ENCODE results near the gene XRCC4. TPM values are rescaled to one million over a fixed set of nuclear protein-coding genes. Genes with fewer than 3 reads are reported as not detected.

The XRCC4 gene
- total and polyA plus RNA-seq, 11 donors = 3.3 to 50.5 (median 8.0) TPM

GRCh38 chr5:83277154-83277553 is 199.8 kb downstream of the XRCC4 start:
- intact Hi-C loops (cut with DNase I) = loop anchor here in 1 of 10 donors (5.0 kb wide), 1 partner anchor 200 kb away; the partner anchor contains the start of genes TMEM167A and XRCC4
- DNase-seq (peak; percentile 23 to 68 (median 48)), ATAC-seq (peak; percentile 92 to 98 (median 94))
- WGBS, 4 donors = 39 to 59% (median 47%) methylated on average over 4 of the region's 4 CpGs
- no peaks in the 10 kb centered on the region for H3K27me3 ChIP-seq
- TF ChIP-seq CTCF (IDR thresholded peaks at IDR 0.05) = no peak
- no peak for TF ChIP-seq POLR2A (IDR thresholded peaks at IDR 0.05)
- no peak overlapping the region for H3K27ac ChIP-seq
- no peak overlapping the region for H3K4me3 ChIP-seq
- H3K4me1 ChIP-seq = no peaks in the 10 kb centered on the region
- H3K36me3 ChIP-seq = no peaks in the 10 kb centered on the region
- peaks cover 0 to 22% (median 0%) of the 10 kb centered on the region in 12 donors for H3K9me3 ChIP-seq

GRCh38 chr5:83277953-83278352 is 200.6 kb downstream of the XRCC4 start:
- no peak overlapping the region for H3K4me3 ChIP-seq
- TF ChIP-seq POLR2A (IDR thresholded peaks at IDR 0.05) = no peak
- TF ChIP-seq CTCF (IDR thresholded peaks at IDR 0.05) = no peak
- no peaks in the 10 kb centered on the region for H3K4me1 ChIP-seq
- H3K9me3 ChIP-seq = peaks cover 0 to 17% (median 0%) of the 10 kb centered on the region in 12 donors
- intact Hi-C loops (cut with DNase I) = loop anchor here in 1 of 10 donors (5.0 kb wide), 1 partner anchor 201 kb away; the partner anchor contains the start of genes TMEM167A and XRCC4
- no peaks in the 10 kb centered on the region for H3K36me3 ChIP-seq
- DNase-seq = no peak
- no peak overlapping the region for H3K27ac ChIP-seq
- 91 to 97% (median 95%) methylated on average over 2 of the region's 2 CpGs for WGBS, 4 donors
- no peak for ATAC-seq
- H3K27me3 ChIP-seq = no peaks in the 10 kb centered on the region

- intact Hi-C loops (cut with DNase I) = no loop called here
- Histone ChIP-seq H3K27ac (no peak overlapping the region), H3K9me3 (no peaks in the 10 kb centered on the region), H3K4me3 (no peak overlapping the region), H3K36me3 (no peaks in the 10 kb centered on the region), H3K4me1 (no peaks in the 10 kb centered on the region), H3K27me3 (no peaks in the 10 kb centered on the region)
- 93 to 96% (median 96%) methylated on average over 2 of the region's 2 CpGs for WGBS, 4 donors
- ATAC-seq = no peak
- DNase-seq = no peak
- no peak for TF ChIP-seq CTCF (IDR thresholded peaks at IDR 0.05)
- no peak for TF ChIP-seq POLR2A (IDR thresholded peaks at IDR 0.05)
These were observed 203.8 kb downstream of the XRCC4 start for GRCh38 chr5:83281176-83281575.

GRCh38 chr5:83281658-83282057 is 204.3 kb downstream of the XRCC4 start:
- intact Hi-C loops (cut with DNase I) = no loop called here
- Histone ChIP-seq H3K4me3 (no peak overlapping the region), H3K4me1 (no peaks in the 10 kb centered on the region), H3K27ac (no peak overlapping the region), H3K27me3 (no peaks in the 10 kb centered on the region), H3K9me3 (no peaks in the 10 kb centered on the region), H3K36me3 (no peaks in the 10 kb centered on the region)
- ATAC-seq = no peak
- no peak for TF ChIP-seq CTCF (IDR thresholded peaks at IDR 0.05)
- TF ChIP-seq POLR2A (IDR thresholded peaks at IDR 0.05) = no peak
- no peak for DNase-seq

All from heart left ventricle (tissue), 16 donors.